Caco-2 (cell line): ENCODE data around the gene MAP2K5. TPM values are rescaled to one million over a fixed set of nuclear protein-coding genes. Genes with fewer than 3 reads are reported as not detected.

Source experiments
- BruUV-seq: library from RNA; stranded (reverse); fragments of 400-500 nt; replicated peaks from 2 replicates; lab custom pipeline; 2021; lab: Mats Ljungman, UMichigan
- CTCF ChIA-PET: fragments of 300-600 bp; sonication (Branson Sonifier 250); formaldehyde crosslinking; loops from one replicate; lab custom pipeline; 2022; ENCODE audit warnings: antibody characterized with exemption; lab: Charles Lee
- POLR2A ChIA-PET: fragments of 300-600 bp; sonication (Branson Sonifier 250); formaldehyde crosslinking; loops from one replicate; lab custom pipeline; 2022; ENCODE audit warnings: antibody characterized with exemption; lab: Charles Lee
- DNase-seq, 2 experiments: peaks; one replicate each; pipeline versions ENCODE4 v3.0.0 to v3.0.0-alpha.2; 2020 to 2022
- H3K27me3 ChIP-seq: replicated peaks from 2 replicates; pipeline ENCODE4 v1.6.0; 2011; ENCODE audit warnings: low read length; ENCODE audit not compliant: control insufficient read depth, insufficient read depth
- H3K36me3 ChIP-seq: 2 replicates; pipeline ENCODE4 v1.5.1; 2011; ENCODE audit warnings: low read length; ENCODE audit not compliant: control insufficient read depth, insufficient read depth
- H3K4me1 ChIP-seq: fragments of 250-450 bp; sonication (Bioruptor Pico); 2 replicates; pipeline ENCODE4 v1.5.1; 2020; ENCODE audit warnings: mild to moderate bottlenecking
- H3K4me3 ChIP-seq: 2 replicates; pipeline ENCODE4 v1.5.1; 2011; ENCODE audit warnings: low read depth, mild to moderate bottlenecking, control low read depth, low read length
- H3K9me3 ChIP-seq: fragments of 250-450 bp; sonication (Bioruptor Pico); 2 replicates; pipeline ENCODE4 v1.5.1; 2020; ENCODE audit warnings: mild to moderate bottlenecking, moderate library complexity
- H3K27ac Mint-ChIP-seq: one replicate; pipeline ENCODE4 v1.8.0; 2022; ENCODE audit warnings: mixed read lengths; ENCODE audit not compliant: unreplicated experiment
- H3K27me3 Mint-ChIP-seq: one replicate; pipeline ENCODE4 v1.8.0; 2022; ENCODE audit warnings: mixed read lengths; ENCODE audit not compliant: insufficient read depth, unreplicated experiment
- H3K36me3 Mint-ChIP-seq: one replicate; pipeline ENCODE4 v1.8.0; 2022; ENCODE audit warnings: mild to moderate bottlenecking, mixed read lengths; ENCODE audit not compliant: insufficient read depth, unreplicated experiment
- H3K4me1 Mint-ChIP-seq: one replicate; pipeline ENCODE4 v1.8.0; 2022; ENCODE audit warnings: low read depth, mixed read lengths; ENCODE audit not compliant: unreplicated experiment
- H3K4me3 Mint-ChIP-seq: one replicate; pipeline ENCODE4 v1.8.0; 2022; ENCODE audit warnings: mild to moderate bottlenecking, moderate library complexity, mixed read lengths; ENCODE audit not compliant: unreplicated experiment
- H3K9me3 Mint-ChIP-seq: one replicate; pipeline ENCODE4 v1.8.0; 2022; ENCODE audit warnings: mixed read lengths; ENCODE audit not compliant: unreplicated experiment
- CTCF ChIP-seq, 2 experiments: fragments of 200-600 bp in 1 of 2; IDR thresholded peaks; 1 replicate in 1 of 2; 2 replicates in 1 of 2; pipeline versions ENCODE4 v1.5.1 to v1.8.0; 2011 to 2022; ENCODE audit warnings: antibody characterized with exemption in 1 of 2, control low read depth in 1 of 2, inconsistent platforms in 1 of 2, low read depth in 1 of 2, low read length in 1 of 2, mild to moderate bottlenecking in 1 of 2, moderate library complexity in 1 of 2; ENCODE audit not compliant: insufficient read depth in 1 of 2, severe bottlenecking in 1 of 2, unreplicated experiment in 1 of 2
- intact Hi-C: fragments of 100-400 bp; cut with micrococcal nuclease; formaldehyde crosslinking; loops from one replicate; pipeline ENCODE4 v1.10.0; 2022; ENCODE audit not compliant: unreplicated experiment
- total RNA-seq: library from RNA; stranded (reverse); gene quantifications from 2 replicates; pipeline ENCODE4 v1.2.3, GENCODE V29; 2022

The MAP2K5 gene
- total RNA-seq, 1 experiment from 2014 or later: 12.2 TPM

GRCh38 chr15:67784090-67784781 is 241.7 kb downstream of the MAP2K5 start:
- Mint-ChIP-seq H3K27ac (no peak overlapping the region), H3K4me3 (no peak overlapping the region), H3K4me1 (no peaks in the 10 kb centered on the region), H3K27me3 (no peaks in the 10 kb centered on the region), H3K9me3 (no peaks in the 10 kb centered on the region), H3K36me3 (peaks cover 5% of the 10 kb centered on the region)
- H3K4me3 ChIP-seq: no peak overlapping the region
- H3K4me1 ChIP-seq: no peaks in the 10 kb centered on the region
- no peaks in the 10 kb centered on the region for H3K36me3 ChIP-seq
- no peak for TF ChIP-seq CTCF (IDR thresholded peaks at IDR 0.05; ENCODE audit: insufficient read depth in 1 of 2, low read depth in 1 of 2, low read length in 1 of 2, severe bottlenecking in 1 of 2, unreplicated experiment in 1 of 2)
- ChIA-PET CTCF (no interaction called here), POLR2A (no interaction called here)
- no TSS peak for BruUV-seq
- H3K27me3 ChIP-seq: no peaks in the 10 kb centered on the region
- H3K9me3 ChIP-seq: no peaks in the 10 kb centered on the region
- intact Hi-C loops: no loop called here
- DNase-seq: no peak

DNA sequence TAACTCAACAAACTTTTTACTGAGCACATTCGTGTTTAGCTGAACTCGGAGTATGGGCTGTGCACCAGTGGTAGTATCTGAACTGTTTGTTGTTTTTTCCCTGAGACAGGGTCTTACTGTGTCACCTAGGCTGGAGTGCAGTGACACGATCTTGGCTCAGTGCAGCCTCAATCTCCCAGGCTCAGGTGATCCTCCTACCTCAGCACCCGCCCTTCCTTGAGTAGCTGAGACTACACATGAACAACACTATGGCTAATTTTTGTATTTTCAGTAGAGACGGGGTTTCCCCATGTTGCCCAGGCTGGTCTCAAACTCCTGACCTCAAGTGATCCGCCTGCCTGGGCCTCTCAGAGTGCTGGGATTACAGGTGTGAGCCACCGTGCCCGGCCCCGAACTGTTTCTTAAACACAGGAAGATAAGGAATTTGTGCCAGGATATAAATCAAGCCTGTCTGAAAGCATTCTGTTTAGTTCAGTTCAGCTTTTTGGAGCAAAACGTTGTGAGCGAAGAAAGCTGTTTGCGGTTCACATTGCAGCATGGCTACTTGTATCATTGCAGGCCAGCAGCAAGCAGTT is 242.4 kb downstream of the MAP2K5 start:
- Histone ChIP-seq H3K27me3 (no peaks in the 10 kb centered on the region), H3K4me1 (no peaks in the 10 kb centered on the region), H3K9me3 (no peaks in the 10 kb centered on the region), H3K36me3 (no peaks in the 10 kb centered on the region), H3K4me3 (no peak overlapping the region)
- ChIA-PET POLR2A (no interaction called here), CTCF (no interaction called here)
- Mint-ChIP-seq H3K27me3 (no peaks in the 10 kb centered on the region), H3K4me1 (no peaks in the 10 kb centered on the region), H3K9me3 (no peaks in the 10 kb centered on the region), H3K4me3 (no peak overlapping the region), H3K27ac (no peak overlapping the region), H3K36me3 (peaks cover 5% of the 10 kb centered on the region)
- DNase-seq: no peak
- intact Hi-C loops: no loop called here
- no peak for TF ChIP-seq CTCF (IDR thresholded peaks at IDR 0.05; ENCODE audit: insufficient read depth in 1 of 2, low read depth in 1 of 2, low read length in 1 of 2, severe bottlenecking in 1 of 2, unreplicated experiment in 1 of 2)
- no TSS peak for BruUV-seq

- intact Hi-C loops: no loop called here
- POLR2A ChIA-PET: no interaction called here
Measured at GRCh38 chr15:67785431-67785830, 242.9 kb downstream of the MAP2K5 start.

More at GRCh38 chr15:67785431-67785830, 242.9 kb downstream of the MAP2K5 start:
- no peaks in the 10 kb centered on the region for H3K4me1 ChIP-seq
- DNase-seq: no peak
- Mint-ChIP-seq H3K9me3 (no peaks in the 10 kb centered on the region), H3K27ac (no peak overlapping the region), H3K27me3 (no peaks in the 10 kb centered on the region), H3K36me3 (peaks cover 5% of the 10 kb centered on the region), H3K4me3 (no peak overlapping the region), H3K4me1 (no peaks in the 10 kb centered on the region)
- no peaks in the 10 kb centered on the region for H3K9me3 ChIP-seq
- H3K27me3 ChIP-seq: no peaks in the 10 kb centered on the region
- no peaks in the 10 kb centered on the region for H3K36me3 ChIP-seq
- BruUV-seq: no TSS peak
- TF ChIP-seq CTCF (IDR thresholded peaks at IDR 0.05; ENCODE audit: insufficient read depth in 1 of 2, low read depth in 1 of 2, low read length in 1 of 2, severe bottlenecking in 1 of 2, unreplicated experiment in 1 of 2): no peak
- no peak overlapping the region for H3K4me3 ChIP-seq
- CTCF ChIA-PET: no interaction called here
